HL-60/S4 (cell line): ENCODE measurements around the gene TLCD3B.
"Not testable (repeated sequence)": the region's sequence is repeated elsewhere in the genome, so short reads cannot be mapped to it uniquely, and the experiment has no call there.

ENCODE experiments used
- in situ Hi-C: fragments of 300-500 bp; cut with MboI; formaldehyde crosslinking; loops from 2 replicates; pipeline ENCODE4 v1.14.3; 2022; ENCODE audit warnings: low sequenced_read_pairs

Gene TLCD3B

GRCh38 chr16:30027588-30028437 lies 3.3 kb downstream of the TLCD3B start:
- in situ Hi-C loops: no loop called here

GRCh38 chr16:30026449-30026848 lies 4.6 kb downstream of the TLCD3B start:
- in situ Hi-C loops: no loop called here

DNA sequence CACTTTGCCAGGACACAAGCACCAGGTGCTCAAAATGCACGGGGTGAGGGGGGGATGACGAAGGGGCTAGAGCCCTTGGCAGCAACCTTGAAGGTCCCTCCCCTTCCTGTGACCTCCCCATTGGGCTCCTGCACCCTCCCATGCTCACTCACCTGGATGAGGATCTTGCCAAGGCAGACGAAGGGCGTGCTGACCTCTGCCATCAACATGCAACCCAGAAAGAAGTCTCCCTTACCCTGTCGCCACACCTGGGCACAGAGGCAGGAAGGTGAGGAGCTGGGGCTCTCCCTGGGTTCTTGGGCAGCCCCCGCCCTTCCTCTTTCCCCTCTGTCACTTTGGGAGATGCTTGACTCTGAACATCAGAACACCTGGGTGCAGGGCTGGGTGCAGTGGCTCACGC lies 5.5 kb downstream of the TLCD3B start:
- in situ Hi-C loops: no loop called here

DNA sequence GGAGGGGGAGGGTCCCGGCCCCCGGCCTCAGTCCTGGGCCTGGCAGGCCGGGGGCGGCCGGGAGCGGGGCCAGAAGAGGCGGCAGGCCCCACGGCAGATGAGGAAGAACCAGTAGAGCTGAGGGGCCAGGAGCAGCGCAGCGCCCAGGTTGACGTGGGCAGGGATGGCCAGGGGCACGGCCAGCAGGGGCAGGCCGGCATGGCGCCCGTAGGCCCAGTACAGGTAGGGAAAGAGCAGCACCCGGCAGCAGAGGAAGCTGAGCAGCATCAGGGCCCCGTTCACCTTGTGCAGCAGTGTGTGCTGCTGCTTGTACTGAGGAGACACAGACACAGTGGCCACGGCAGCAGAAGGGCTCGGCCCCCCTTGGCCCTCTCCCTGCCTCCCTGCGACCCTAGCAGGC lies 5.9 kb downstream of the TLCD3B start:
- in situ Hi-C loops: no loop called here

DNA sequence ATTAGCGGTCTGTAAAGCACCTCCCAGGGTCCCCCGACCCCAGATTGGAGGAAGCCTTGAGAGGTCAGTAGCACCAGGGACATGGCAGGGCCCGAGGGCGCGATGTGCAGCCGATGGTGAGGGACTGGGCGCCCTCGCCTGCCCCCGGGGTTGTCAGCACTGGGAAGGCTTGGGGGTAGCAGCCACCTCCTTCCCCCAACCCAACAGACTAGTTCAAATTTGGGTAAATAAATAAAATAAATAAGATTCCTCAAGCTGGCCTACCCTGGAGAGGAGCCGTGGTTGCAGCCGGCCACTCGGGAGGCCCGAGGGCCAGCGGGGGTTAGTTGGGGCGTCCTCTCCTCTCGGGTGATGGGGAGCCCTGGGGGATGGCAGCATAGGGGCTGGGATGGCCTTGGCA lies 6.6 kb downstream of the TLCD3B start:
- in situ Hi-C loops: loop anchor here (5.0 kb wide), 1 partner anchor 327 kb away; no protein-coding TSS in a partner anchor

DNA sequence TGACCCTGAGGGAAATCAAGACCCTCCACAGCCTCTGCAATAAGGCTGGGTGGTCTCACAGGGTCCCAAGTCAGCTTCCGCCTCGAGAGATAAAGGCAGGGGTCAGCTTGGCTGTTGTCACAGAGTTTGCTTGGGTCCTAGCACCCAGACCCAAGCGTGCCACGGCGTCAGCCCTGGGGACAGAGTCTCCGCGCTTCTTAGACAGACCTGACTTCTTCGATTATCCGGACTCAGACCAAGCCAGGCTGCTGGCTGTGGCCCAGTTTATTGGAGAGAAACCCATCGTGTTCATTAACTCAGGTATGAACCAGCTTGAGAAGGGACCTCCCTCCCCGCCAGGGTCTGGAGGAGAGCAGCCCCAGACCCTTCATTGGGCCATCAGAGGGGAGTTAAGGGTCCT lies 7.5 kb downstream of the TLCD3B start:
- in situ Hi-C loops: loop anchor here (5.0 kb wide), 1 partner anchor 326 kb away; no protein-coding TSS in a partner anchor

DNA sequence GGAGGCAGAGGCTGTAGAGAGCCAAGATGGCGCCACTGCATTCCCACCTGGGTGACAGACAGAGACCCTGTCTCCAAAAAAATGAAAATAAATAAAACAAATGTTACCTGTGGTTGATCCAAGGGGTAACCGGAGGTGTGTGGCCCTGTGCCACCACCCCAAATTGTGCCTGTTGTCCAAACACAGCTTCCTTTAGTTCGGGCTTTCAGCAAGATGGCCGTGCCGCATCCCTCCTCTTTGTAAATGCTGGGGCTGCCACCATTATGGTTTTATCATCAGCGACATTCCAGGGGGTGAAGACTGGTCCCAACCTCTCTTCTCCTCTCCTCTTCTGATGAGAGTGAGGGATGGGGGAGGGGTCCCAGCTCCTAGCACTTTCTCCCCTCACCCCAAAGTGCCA lies 8.2 kb downstream of the TLCD3B start, which contains the start of gene C16orf92:
TSS of gene C16orf92 (plus strand) at position 312 of the 400 bp plus-strand sequence. CDS start 143 bp downstream, outside the sequence.
- in situ Hi-C loops: loop anchor here (5.0 kb wide), 1 partner anchor 326 kb away; no protein-coding TSS in a partner anchor

GRCh38 chr16:30018731-30019158 lies 12.3 kb downstream of the TLCD3B start:
- in situ Hi-C loops: no loop called here

- in situ Hi-C loops: not testable (repeated sequence)
Measured at GRCh38 chr16:30017937-30018336, 13.1 kb downstream of the TLCD3B start.

- in situ Hi-C loops: no loop called here
Measured at GRCh38 chr16:30017277-30017656, 13.8 kb downstream of the TLCD3B start.

DNA sequence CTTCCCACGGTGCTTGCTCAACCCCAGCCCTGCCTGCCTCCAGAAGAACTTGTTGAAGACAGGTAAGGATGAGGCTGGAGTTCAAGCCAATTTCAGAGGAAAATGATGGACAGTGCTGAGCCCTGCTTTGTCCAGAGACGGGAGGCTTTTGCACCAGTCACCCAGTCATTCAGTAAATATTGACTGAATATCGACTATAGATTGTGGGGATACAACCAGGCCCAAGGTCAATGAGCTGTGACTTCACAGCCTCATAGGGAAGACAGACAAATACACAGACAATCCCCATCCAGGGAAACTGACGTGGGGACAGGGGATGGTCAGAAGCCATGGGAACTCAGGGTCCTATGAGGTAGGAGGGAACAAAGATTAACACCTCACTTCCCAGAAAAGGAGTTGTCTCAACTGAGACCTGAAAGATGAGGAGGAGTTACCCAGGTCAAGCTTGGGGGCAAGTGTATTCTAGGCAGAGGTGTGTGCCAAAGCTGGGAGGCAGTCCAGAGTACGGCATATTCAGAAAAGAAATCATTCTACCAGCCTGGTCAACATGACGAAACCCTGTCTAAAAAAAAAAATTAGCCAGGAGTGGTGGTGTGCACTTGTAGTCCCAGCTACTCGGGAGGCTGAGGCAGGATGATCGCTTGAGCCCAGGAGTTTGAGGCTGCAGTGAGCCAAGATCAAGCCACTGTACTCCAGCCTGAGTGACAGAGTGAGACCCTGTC lies 14.4 kb downstream of the TLCD3B start:
- in situ Hi-C loops: no loop called here

DNA sequence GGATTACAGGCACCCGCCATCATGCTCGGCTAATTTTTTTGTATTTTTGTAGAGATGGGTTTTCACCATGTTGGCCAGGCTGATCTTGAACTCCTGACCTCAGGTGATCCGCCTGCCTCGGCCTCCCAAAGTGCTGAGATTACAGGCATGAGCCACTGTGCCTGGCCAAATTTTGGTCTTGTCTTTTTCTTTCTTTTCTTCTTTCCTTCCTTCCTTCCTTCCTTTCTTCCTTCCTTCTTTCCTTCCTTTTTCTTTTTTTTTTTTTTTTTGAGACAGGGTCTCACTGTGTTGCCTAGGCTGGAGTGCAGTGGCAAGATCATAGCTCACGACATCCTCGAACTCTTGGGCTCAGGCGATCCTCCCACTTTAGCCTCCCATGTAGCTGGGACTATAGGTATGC lies 15.6 kb downstream of the TLCD3B start:
- in situ Hi-C loops: not testable (repeated sequence)

DNA sequence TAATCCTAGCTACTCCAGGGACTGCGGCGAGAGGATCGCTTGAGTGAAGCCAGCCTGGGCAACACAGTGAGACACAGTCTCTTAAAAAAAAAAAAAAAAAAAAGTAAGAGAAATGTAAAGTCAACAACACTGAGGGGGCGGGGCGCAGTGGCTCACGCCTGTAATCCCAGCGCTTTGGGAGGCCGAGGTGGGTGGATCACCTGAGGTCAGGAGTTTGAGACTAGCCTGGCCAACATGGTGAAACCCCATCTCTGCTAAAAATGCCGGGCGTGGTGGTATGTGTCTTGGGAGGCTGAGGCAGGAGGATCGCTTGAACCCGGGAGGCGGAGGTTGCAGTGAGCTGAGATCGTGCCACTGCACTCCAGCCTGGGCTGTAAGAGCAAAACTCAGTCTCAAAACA lies 18.5 kb downstream of the TLCD3B start:
- in situ Hi-C loops: not testable (repeated sequence)

GRCh38 chr16:30011714-30012504 lies 19.2 kb downstream of the TLCD3B start:
- in situ Hi-C loops: no loop called here

GRCh38 chr16:30010844-30011713 lies 20.0 kb downstream of the TLCD3B start, which contains the start of gene DOC2A:
Gene DOC2A, minus strand, starts transcription at chr16:30011027. Its CDS starts 805 bp downstream, at chr16:30010222.
- in situ Hi-C loops: no loop called here

DNA sequence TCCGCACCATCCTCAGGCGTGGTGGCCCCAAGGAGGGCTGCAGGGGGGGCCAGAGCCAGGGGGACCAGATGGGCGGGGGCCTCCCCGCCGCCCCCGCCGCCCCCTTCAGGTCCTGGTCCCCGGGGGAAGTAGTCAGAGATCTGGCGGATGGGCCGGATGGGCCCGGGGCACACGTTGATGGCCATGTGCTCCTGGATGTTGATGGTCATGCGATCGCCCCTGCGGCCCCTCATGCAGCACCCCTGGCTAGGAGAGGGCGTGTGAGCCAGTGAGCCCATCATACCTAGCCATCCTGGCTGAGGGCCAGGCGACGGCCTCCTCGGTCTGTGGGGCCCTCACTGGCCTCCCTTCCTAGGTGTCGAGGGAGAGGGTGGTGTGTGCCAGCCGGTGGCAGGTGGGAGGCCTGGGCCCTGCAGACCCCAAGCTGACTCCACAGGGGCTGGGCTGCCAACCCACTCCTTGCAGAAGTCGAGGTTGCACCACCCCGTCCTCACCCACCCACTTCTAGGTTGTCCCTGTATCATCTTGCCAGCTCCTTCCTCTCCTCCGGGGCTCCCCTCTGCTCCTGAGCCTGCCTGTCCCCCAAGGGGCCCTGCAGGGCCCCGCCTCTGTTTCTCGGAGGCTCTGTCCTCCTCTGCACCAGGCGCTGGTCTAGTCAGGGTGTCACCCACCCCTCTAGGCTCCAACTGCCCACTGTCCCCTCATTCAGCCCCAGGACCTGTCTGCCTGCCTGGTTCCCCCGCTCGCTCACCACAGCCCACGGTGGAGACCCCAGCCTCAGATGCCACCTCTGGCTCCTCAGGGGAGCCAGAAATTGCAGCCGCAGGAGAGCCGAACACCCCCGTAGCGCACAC lies 20.9 kb downstream of the TLCD3B start:
- in situ Hi-C loops: no loop called here

DNA sequence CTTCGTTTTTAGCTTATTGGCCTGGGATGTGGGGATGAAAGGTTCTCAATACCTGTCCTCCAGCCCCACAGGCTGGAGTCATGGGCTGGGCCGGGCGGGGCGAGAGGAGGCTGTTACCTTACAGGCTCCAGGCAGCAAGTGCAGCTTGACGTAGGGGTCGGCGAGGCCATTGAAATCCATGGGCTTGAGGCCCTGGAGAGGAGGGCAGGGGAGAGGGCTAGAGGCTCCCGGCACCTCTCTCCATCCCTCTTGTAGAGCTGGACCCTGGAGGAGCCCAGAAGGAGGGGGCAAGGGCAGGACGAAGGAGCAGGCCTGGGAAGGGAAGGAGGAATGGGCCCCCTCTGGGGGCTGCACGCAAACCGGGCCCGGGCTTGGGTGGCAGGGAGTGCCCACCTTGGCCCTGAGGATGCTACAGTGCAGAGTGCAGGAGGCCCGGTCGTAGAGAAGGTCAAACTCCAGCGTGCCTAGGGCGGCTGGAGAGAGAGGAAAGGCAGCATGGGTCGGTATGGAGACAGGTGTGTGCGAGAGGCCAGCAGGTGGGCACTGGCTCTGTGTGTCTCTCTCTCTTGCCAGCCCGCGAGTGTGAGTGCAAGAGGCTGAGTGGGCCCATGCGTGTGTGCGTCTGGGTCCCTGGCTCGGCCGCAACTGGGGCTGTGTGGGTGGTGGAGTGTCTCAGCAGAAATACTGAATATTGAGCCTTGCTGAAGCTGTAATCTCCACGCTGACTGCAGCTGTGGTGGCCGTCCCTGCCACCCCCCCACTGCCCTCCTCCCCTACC lies 21.8 kb downstream of the TLCD3B start:
- in situ Hi-C loops: no loop called here

DNA sequence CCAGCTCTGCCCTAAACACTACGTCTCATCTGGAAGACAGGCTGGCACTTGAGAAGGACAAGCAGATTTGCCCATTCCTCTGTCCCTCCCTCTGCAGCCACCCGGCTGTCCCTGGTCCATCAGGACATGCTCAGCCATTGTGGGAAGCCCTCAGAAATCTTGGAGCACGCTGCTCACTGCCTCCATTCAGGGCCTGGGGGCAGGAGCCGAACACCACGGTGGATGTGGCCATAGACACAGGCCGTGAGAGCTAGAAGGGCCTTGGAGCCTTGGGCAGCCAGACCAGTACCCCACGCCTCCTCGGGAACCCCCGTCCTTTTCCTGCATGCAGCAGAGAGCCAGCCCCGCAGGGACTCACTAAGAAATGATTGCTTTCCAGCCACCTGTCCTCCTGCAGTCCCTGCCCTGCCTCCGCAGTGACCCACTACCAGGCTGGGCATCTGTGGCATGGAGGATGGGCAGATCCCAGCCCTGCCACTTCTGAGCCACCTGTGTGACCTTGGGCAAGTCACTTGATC lies 23.6 kb downstream of the TLCD3B start:
- in situ Hi-C loops: no loop called here
